ENCODE results near the gene PPP1R12B. TPM values are rescaled to one million over a fixed set of nuclear protein-coding genes. Genes with fewer than 3 reads are reported as not detected.
"Not testable (repeated sequence)": the region's sequence is repeated elsewhere in the genome, so short reads cannot be mapped to it uniquely, and the experiment has no call there.

PPP1R12B gene
- polyA plus RNA-seq, 1 experiment = 38.6 TPM

DNA sequence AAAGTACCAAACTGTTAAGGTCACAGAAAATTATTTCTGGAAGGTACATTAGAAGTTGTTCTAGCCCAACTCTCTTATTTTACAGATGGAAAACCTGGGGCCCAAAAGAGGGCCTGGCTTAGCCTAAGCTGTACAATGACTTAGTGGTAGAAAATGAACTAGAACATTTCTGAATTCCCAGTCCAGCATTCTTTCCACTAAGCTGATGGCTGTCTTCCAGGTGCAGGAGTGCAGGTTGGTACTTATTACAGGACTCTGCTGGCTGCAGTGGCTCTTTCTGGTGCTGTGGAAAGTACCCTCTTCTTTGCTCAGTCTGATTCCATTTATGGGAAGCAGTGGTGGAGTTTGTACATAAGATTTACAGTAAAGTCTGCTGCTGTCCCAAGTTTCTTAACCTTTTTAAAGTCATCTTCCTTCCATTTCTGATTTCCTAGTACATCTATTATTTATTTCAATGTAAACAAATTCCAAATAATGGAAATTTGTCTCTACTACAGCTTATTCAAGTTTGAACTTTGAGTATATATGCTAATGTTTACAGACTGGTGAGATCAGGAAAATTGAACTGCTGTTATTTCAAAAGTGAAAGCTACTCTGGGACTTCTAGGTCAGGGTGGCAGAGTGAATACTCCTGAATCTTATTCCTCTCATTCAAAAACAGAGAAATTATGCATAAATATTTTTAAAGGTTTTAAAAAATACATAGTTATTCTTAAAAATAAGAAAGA, 171.8 kb downstream of the PPP1R12B start:
- POLR2A ChIA-PET = interaction anchor here (0.7 kb wide), 1 partner anchor 98 kb away, joined by 3 read pairs; no protein-coding TSS in a partner anchor
- H3K9me3 ChIP-seq (ENCODE audit: control insufficient read depth, insufficient read depth, low read length); DNase-seq (ENCODE audit: low read depth, low spot score); H3K27ac ChIP-seq (ENCODE audit: low read depth, low read length); H3K27me3 ChIP-seq (ENCODE audit: control insufficient read depth, insufficient read depth, low read length); H3K4me3 ChIP-seq (ENCODE audit: low read depth, low read length); CTCF ChIA-PET: not testable (repeated sequence)

DNA sequence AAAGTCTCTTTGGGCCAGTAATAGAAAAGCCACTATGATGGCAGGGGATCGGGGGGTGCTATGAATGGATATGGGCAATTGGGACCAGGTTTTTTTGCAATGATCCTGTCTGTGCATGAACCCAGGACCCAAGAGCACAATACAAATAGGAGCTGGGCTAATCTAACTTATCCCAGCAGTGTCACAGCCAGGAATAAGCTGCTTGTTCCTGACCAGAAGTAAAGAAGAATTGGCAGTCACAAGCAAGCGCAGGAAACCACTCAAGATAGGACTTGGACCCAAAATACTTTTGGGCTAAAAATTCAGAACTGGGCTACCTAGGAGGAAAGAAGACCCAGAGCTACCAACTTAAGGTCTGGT, 172.3 kb downstream of the PPP1R12B start:
- H3K27me3 ChIP-seq (ENCODE audit: control insufficient read depth, insufficient read depth, low read length); H3K4me3 ChIP-seq (ENCODE audit: low read depth, low read length); POLR2A ChIA-PET; H3K27ac ChIP-seq (ENCODE audit: low read depth, low read length); CTCF ChIA-PET; H3K9me3 ChIP-seq (ENCODE audit: control insufficient read depth, insufficient read depth, low read length); DNase-seq (ENCODE audit: low read depth, low spot score): not testable (repeated sequence)

DNA sequence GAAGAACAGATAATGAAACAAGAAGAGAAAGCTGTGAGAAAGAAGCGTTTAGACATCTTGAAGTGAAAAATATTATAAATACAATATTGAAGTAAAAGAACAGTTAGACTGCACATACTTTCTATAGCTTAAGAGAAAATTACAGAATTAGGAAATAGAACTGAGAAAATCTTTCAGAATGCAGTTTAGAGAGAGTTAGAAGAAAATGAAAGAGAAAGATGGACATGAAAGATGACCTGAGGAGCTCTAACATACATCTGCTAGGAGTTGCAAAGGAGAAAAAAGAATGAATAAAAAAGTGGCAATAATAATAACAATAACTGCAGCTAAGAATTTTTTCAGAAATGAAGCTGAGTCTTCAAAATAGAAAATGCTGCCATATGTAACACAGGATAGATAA, 173.0 kb downstream of the PPP1R12B start:
- POLR2A ChIA-PET = not testable (repeated sequence)

DNA sequence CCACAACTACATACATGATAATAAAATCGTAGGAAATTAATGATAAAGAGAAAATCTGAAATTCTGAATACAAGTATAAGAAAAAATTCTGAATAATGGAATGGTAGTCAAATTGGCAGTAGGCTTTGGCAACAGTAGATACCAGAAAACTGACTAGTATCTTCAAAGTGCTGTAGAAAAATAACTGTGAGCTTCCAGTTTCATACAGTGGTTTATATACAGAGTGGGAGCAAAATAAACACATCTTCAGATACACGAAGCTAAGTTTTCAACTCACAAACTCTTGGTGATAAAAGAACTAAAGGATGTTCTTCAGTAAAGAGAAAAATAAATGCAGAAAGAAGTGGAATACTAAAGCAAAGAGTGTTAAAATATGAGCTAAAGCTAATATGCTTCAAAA, 173.4 kb downstream of the PPP1R12B start:
- H3K27me3 ChIP-seq (ENCODE audit: control insufficient read depth, insufficient read depth, low read length) = no peaks in the 10 kb centered on the region
- no peak for DNase-seq (ENCODE audit: low read depth, low spot score)
- POLR2A ChIA-PET = interaction anchor here (0.6 kb wide), 1 partner anchor 55 kb away, joined by 5 read pairs; no protein-coding TSS in a partner anchor
- no peak overlapping the region for H3K4me3 ChIP-seq (ENCODE audit: low read depth, low read length)
- TF ChIP-seq, protein P1, sequence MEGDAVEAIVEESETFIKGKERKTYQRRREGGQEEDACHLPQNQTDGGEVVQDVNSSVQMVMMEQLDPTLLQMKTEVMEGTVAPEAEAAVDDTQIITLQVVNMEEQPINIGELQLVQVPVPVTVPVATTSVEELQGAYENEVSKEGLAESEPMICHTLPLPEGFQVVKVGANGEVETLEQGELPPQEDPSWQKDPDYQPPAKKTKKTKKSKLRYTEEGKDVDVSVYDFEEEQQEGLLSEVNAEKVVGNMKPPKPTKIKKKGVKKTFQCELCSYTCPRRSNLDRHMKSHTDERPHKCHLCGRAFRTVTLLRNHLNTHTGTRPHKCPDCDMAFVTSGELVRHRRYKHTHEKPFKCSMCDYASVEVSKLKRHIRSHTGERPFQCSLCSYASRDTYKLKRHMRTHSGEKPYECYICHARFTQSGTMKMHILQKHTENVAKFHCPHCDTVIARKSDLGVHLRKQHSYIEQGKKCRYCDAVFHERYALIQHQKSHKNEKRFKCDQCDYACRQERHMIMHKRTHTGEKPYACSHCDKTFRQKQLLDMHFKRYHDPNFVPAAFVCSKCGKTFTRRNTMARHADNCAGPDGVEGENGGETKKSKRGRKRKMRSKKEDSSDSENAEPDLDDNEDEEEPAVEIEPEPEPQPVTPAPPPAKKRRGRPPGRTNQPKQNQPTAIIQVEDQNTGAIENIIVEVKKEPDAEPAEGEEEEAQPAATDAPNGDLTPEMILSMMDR (IDR thresholded peaks at IDR 0.05; ENCODE audit: low read depth, low read length) = no peak
- no peak overlapping the region for H3K27ac ChIP-seq (ENCODE audit: low read depth, low read length)
- CTCF ChIA-PET = interaction anchor here (0.6 kb wide), 1 partner anchor 78 kb away, joined by 4 read pairs; no protein-coding TSS in a partner anchor
- H3K9me3 ChIP-seq (ENCODE audit: control insufficient read depth, insufficient read depth, low read length) = no peaks in the 10 kb centered on the region

More for the DNA sequence above, 173.0 kb downstream of the PPP1R12B start:
- H3K9me3 ChIP-seq (ENCODE audit: control insufficient read depth, insufficient read depth, low read length); H3K4me3 ChIP-seq (ENCODE audit: low read depth, low read length); H3K27ac ChIP-seq (ENCODE audit: low read depth, low read length); DNase-seq (ENCODE audit: low read depth, low spot score); H3K27me3 ChIP-seq (ENCODE audit: control insufficient read depth, insufficient read depth, low read length); CTCF ChIA-PET: not testable (repeated sequence)

DNA sequence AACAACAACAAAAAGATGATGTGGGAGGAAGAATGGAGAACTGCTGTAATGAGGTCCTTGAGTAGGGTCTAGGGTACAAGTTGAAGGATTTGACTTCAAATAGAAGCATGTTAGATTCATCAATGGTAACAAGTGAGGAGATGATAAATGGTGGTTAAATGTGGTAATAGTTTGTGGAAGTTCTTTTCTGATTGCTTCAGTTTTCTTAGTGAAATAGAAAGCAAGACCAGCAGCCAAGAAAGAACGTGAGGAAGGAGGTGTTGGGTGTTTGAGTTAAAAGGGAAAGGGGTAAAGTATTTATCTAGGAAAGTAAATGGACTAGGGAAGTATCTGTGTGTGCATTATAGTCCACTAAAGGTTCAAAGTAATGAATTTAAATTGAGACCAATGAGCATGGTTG, 177.6 kb downstream of the PPP1R12B start:
- H3K27me3 ChIP-seq (ENCODE audit: control insufficient read depth, insufficient read depth, low read length); H3K27ac ChIP-seq (ENCODE audit: low read depth, low read length); H3K9me3 ChIP-seq (ENCODE audit: control insufficient read depth, insufficient read depth, low read length); CTCF ChIA-PET; H3K4me3 ChIP-seq (ENCODE audit: low read depth, low read length); DNase-seq (ENCODE audit: low read depth, low spot score); POLR2A ChIA-PET: not testable (repeated sequence)

DNA sequence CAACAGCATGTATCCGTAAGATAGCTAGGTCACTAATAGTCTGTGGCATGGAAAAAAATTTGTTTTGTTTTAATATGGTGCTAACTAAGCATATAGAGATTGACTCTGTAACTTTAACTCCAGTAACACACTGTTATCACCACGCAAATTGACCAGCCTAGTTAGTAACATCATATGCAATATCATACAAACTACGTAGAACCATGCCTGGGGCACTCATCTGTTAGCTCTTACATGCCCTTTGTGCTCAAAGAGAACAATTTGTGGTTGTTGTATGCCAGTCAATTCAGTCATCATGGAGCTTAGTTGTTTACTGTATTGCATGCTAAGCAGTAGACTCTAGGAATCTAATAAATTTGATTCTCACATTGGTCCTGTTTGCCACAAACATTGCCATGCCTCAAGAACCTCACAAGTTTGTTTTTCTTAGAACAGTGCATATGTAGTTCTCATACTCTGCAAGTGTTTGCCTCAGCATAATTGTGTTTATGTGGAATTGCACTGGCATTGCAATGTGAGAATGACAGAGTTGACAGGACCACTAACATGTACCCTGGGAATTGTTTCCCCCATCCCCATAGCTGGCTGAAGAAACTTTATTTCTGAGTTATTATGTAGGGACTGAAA, 179.7 kb downstream of the PPP1R12B start:
- DNase-seq (ENCODE audit: low read depth, low spot score); CTCF ChIA-PET; H3K27ac ChIP-seq (ENCODE audit: low read depth, low read length); H3K4me3 ChIP-seq (ENCODE audit: low read depth, low read length); H3K27me3 ChIP-seq (ENCODE audit: control insufficient read depth, insufficient read depth, low read length); POLR2A ChIA-PET; H3K9me3 ChIP-seq (ENCODE audit: control insufficient read depth, insufficient read depth, low read length): not testable (repeated sequence)

DNA sequence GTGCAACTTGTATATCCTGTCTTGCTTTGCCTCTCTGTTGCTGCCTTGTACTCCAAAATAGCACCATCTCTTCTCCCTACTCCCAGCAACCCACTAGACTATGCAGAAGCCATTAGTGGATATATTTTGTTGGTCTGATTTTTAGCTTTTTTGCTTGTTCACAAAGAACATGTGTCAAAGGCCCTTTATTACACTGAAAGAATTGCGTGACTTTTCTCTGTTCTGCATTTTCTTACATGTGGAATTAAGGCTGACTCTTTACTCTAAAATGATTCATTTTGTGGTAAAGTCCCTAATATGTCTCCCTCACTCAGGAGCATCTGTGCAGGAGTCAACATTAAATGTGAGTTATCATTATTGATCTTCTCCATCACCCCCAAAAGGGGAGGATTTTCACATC, 182.2 kb downstream of the PPP1R12B start:
- CTCF ChIA-PET; H3K4me3 ChIP-seq (ENCODE audit: low read depth, low read length): not testable (repeated sequence)

DNA sequence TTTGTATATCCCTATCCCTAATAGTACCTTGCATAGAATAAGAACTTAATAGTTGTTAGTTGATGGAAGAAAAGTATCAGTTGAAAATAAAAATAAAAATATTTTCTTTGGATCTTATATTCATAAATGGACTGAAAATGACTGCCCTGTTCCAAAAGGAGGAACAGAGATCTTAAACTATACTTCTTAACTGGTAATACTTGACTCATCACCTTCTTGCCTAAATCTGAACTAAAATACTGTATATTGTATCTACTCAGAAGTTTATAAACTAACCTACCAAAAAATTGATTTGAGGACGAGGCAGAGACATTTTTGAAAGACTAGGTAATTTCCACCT, 182.9 kb downstream of the PPP1R12B start:
- Histone ChIP-seq H3K4me3 (ENCODE audit: low read depth, low read length) (no peak overlapping the region), H3K27me3 (ENCODE audit: control insufficient read depth, insufficient read depth, low read length) (no peaks in the 10 kb centered on the region), H3K9me3 (ENCODE audit: control insufficient read depth, insufficient read depth, low read length) (no peaks in the 10 kb centered on the region), H3K27ac (ENCODE audit: low read depth, low read length) (no peak overlapping the region)
- TF ChIP-seq, protein P1 (IDR thresholded peaks at IDR 0.05; ENCODE audit: low read depth, low read length) = no peak
- ChIA-PET CTCF (no interaction called here), POLR2A (no interaction called here)
- DNase-seq (ENCODE audit: low read depth, low spot score) = no peak

More for the DNA sequence above, 182.2 kb downstream of the PPP1R12B start:
- DNase-seq (ENCODE audit: low read depth, low spot score); POLR2A ChIA-PET; H3K9me3 ChIP-seq (ENCODE audit: control insufficient read depth, insufficient read depth, low read length); H3K27me3 ChIP-seq (ENCODE audit: control insufficient read depth, insufficient read depth, low read length); H3K27ac ChIP-seq (ENCODE audit: low read depth, low read length): not testable (repeated sequence)

DNA sequence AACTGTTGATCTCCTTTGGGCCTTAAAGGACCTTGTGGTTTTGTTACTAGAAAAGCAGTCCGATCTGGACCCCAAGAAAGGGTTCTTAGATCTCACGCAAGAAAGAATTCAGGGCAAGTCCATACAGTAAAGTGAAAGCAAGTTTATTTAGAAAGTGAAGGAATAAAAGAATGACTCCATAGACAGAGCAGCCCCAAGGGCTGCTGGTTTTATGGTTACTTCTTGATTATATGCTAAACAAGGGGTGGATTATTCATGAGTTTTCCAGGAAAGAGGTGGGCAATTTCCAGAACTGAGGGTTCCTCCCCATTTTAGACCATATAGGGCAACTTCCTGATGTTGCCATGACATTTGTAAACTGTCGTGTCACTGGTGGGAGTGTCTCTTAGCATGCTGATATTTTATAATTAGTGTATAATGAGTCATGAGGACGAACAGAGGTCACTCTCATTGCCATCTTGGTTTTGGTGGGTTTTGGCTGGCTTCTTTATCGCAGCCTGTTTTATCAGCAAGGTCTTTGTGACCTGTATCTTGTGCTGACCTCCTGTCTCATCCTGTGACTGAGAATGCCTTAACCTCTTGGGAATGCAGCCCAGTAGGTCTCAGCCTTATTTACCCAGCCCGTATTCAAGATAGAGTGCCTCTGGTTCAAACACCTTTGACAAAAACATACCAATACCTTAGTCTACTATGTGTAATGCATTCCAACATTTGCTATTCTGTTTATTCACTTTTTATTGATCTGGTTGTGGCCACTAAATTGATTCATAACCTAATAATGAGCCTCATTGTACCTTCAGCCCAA, 183.5 kb downstream of the PPP1R12B start:
- not testable (repeated sequence) for DNase-seq (ENCODE audit: low read depth, low spot score)

DNA sequence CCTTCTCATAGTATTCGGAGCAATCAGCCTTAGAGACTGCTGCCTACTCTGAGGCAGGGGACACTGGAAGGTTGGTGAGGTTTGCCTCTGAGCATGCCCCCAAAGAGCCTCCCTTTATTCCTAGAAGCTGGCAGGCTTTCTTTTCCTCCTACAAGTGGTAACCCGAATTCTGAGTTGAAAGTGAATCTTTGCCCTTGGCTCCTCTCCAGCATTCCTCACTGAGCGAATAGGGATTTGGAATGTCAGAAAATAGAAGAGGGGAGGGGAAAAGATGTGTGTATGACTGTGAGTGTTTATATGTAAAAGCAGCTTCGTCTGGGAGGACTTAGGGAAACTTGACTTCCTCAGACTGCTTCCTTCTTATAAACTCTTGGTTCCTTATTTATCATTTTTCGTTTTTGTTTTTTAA, 190.7 kb downstream of the PPP1R12B start:
- H3K9me3 ChIP-seq (ENCODE audit: control insufficient read depth, insufficient read depth, low read length); H3K27me3 ChIP-seq (ENCODE audit: control insufficient read depth, insufficient read depth, low read length): not testable (repeated sequence)
- Histone ChIP-seq H3K4me3 (ENCODE audit: low read depth, low read length) (peak overlapping the region; percentile 64), H3K27ac (ENCODE audit: low read depth, low read length) (peak overlapping the region; percentile 80)
- ChIA-PET CTCF (interaction anchor here (1.3 to 1.9 kb wide), 2 partner anchors 32 to 61 kb away, joined by 4 to 5 read pairs; no protein-coding TSS in a partner anchor), POLR2A (interaction anchor here (1.0 to 1.7 kb wide), 2 partner anchors 34 to 38 kb away, joined by 3 to 7 read pairs; no protein-coding TSS in a partner anchor)
- peak; percentile 72 for DNase-seq (ENCODE audit: low read depth, low spot score)

More for the DNA sequence above, 183.5 kb downstream of the PPP1R12B start:
- H3K4me3 ChIP-seq (ENCODE audit: low read depth, low read length); CTCF ChIA-PET; POLR2A ChIA-PET; H3K27ac ChIP-seq (ENCODE audit: low read depth, low read length); H3K27me3 ChIP-seq (ENCODE audit: control insufficient read depth, insufficient read depth, low read length); H3K9me3 ChIP-seq (ENCODE audit: control insufficient read depth, insufficient read depth, low read length): not testable (repeated sequence)

All from AG04450 (cell line).